ENCODE results near the gene IRGC. TPM values are rescaled to one million over a fixed set of nuclear protein-coding genes. Genes with fewer than 3 reads are reported as not detected.

The IRGC gene
- polyA plus RNA-seq, 2 of the 4 experiments (the other 2 are of a cell fraction): not detected

- DNase-seq (ENCODE audit: low read depth in 1 of 2, low spot score in 1 of 2): no peak
- H3K27ac ChIP-seq: no peak overlapping the region
- H3K4me1 ChIP-seq: peaks cover 13% of the 10 kb centered on the region
- TF ChIP-seq SMC3 (IDR thresholded peaks at IDR 0.05): no peak
- no peak for TF ChIP-seq EP300 (IDR thresholded peaks at IDR 0.05)
- TF ChIP-seq PHF8 (IDR thresholded peaks at IDR 0.05; ENCODE audit: borderline replicate concordance, low read depth): no peak
- no peak for TF ChIP-seq FOSB (CRISPR knock-in tag; IDR thresholded peaks at IDR 0.05)
- TF ChIP-seq NPAS2 (CRISPR knock-in tag; IDR thresholded peaks at IDR 0.05; ENCODE audit: borderline replicate concordance): no peak
- no peak for ATAC-seq
- ChIA-PET CTCF (interaction anchor here (0.7 to 1.2 kb wide), 3 partner anchors 71 to 255 kb away, joined by 3 to 4 read pairs (median 3); partner anchors contain the start of gene ZNF221), POLR2A (no interaction called here)
- H3K4me2 ChIP-seq: no peak overlapping the region
- peaks cover 28% of the 10 kb centered on the region for H3K9me3 ChIP-seq
- FAIRE-seq: peak; percentile 36
- 82% methylated on average over 6 of the region's 6 CpGs for WGBS (ENCODE audit: missing lambda C conversion rate)
- no peak overlapping the region for H3K4me3 ChIP-seq
Observed at GRCh38 chr19:43695985-43696704, 19.7 kb upstream of the IRGC start.

- Histone ChIP-seq H3K9me3 (peaks cover 16% of the 10 kb centered on the region), H3K4me3 (no peak overlapping the region), H3K4me1 (peaks cover 22% of the 10 kb centered on the region), H3K27ac (peak overlapping the region in 1 of 2 experiments; percentile 17; a peak in 1 of 6 replicates), H3K4me2 (no peak overlapping the region)
- ChIA-PET CTCF (interaction anchor here (1.7 kb wide), 1 partner anchor 29 kb away, joined by 6 read pairs; no protein-coding TSS in a partner anchor), POLR2A (no interaction called here)
- DNase-seq (ENCODE audit: low read depth in 1 of 2, low spot score in 1 of 2) (no peak), FAIRE-seq (no peak), ATAC-seq (no peak)
- no peak for TF ChIP-seq ELK1 (IDR thresholded peaks at IDR 0.05; ENCODE audit: low read depth, low read length)
- no peak for TF ChIP-seq MAZ (IDR thresholded peaks at IDR 0.05; ENCODE audit: borderline replicate concordance, low read depth, low read length)
- no peak for TF ChIP-seq ZC3H11A (IDR thresholded peaks at IDR 0.05)
- no peak for TF ChIP-seq BCL3 (IDR thresholded peaks at IDR 0.05)
- TF ChIP-seq NFE2L2 (conservative IDR thresholded peaks at IDR 0.05; ENCODE audit: low read length): no peak
- no peak for TF ChIP-seq TFCP2L1 (CRISPR knock-in tag; IDR thresholded peaks at IDR 0.05)
- 86% methylated on average over 5 of the region's 5 CpGs for WGBS (ENCODE audit: missing lambda C conversion rate)
Observed at GRCh38 chr19:43697295-43697694, 18.6 kb upstream of the IRGC start.

- no peak for TF ChIP-seq BCL3 (IDR thresholded peaks at IDR 0.05)
- peak; percentile 25 for TF ChIP-seq ZFP36 (IDR thresholded peaks at IDR 0.05; ENCODE audit: borderline replicate concordance, partially characterized antibody)
- Histone ChIP-seq H3K4me2 (peak overlapping the region; percentile 65), H3K4me3 (no peak overlapping the region), H3K27ac (peak overlapping the region; percentile 76 to 91), H3K9me3 (peaks cover 9% of the 10 kb centered on the region), H3K4me1 (peaks cover 47% of the 10 kb centered on the region)
- WGBS (ENCODE audit: missing lambda C conversion rate): 96% methylated on average over 42 of the region's 46 CpGs
- ChIA-PET POLR2A (interaction anchor here (0.7 kb wide), 1 partner anchor 26 kb away, joined by 8 read pairs; no protein-coding TSS in a partner anchor), CTCF (interaction anchor here (0.6 to 1.8 kb wide), 7 partner anchors 12 to 245 kb away, joined by 3 to 5 read pairs (median 4); partner anchors contain the start of gene PLAUR)
- no peak for FAIRE-seq
- no peak for DNase-seq (ENCODE audit: low read depth in 1 of 2, low spot score in 1 of 2)
- ATAC-seq: no peak
Observed at GRCh38 chr19:43699506-43700394, 16.1 kb upstream of the IRGC start.
